ENCODE results near the gene PPFIA4.

GRCh38 chr1:202998836-202999750 lies 27.2 kb upstream of the PPFIA4 start:
- TF ChIP-seq, protein P1, sequence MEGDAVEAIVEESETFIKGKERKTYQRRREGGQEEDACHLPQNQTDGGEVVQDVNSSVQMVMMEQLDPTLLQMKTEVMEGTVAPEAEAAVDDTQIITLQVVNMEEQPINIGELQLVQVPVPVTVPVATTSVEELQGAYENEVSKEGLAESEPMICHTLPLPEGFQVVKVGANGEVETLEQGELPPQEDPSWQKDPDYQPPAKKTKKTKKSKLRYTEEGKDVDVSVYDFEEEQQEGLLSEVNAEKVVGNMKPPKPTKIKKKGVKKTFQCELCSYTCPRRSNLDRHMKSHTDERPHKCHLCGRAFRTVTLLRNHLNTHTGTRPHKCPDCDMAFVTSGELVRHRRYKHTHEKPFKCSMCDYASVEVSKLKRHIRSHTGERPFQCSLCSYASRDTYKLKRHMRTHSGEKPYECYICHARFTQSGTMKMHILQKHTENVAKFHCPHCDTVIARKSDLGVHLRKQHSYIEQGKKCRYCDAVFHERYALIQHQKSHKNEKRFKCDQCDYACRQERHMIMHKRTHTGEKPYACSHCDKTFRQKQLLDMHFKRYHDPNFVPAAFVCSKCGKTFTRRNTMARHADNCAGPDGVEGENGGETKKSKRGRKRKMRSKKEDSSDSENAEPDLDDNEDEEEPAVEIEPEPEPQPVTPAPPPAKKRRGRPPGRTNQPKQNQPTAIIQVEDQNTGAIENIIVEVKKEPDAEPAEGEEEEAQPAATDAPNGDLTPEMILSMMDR (IDR thresholded peaks at IDR 0.05): peak; percentile 69 to 84 (median 76)
- TF ChIP-seq POLR2A (IDR thresholded peaks at IDR 0.05): no peak
- no peak for TF ChIP-seq EP300 (IDR thresholded peaks at IDR 0.05)
